Endothelial cell of umbilical vein (primary cell): ENCODE data around the gene GATM.

Source experiments
- EZH2 ChIP-seq: IDR thresholded peaks from 2 replicates; pipeline ENCODE4 v1.6.1; 2012; ENCODE audit warnings: borderline replicate concordance, low read depth, mild to moderate bottlenecking, moderate library complexity, low read length, inconsistent platforms; ENCODE audit not compliant: severe bottlenecking
- FOS ChIP-seq: IDR thresholded peaks from 2 replicates; pipeline ENCODE4 v1.6.1; 2011; ENCODE audit warnings: mild to moderate bottlenecking, low read length, moderate library complexity, borderline replicate concordance; ENCODE audit not compliant: insufficient read depth
- GATA2 ChIP-seq: IDR thresholded peaks from 2 replicates; pipeline ENCODE4 v1.7.0; 2011; ENCODE audit warnings: low read depth, mild to moderate bottlenecking, moderate library complexity, mixed read lengths, low read length; ENCODE audit not compliant: insufficient read length, insufficient read depth
- JUN ChIP-seq: IDR thresholded peaks from 2 replicates; pipeline ENCODE4 v1.6.1; 2011; ENCODE audit warnings: borderline replicate concordance, low read depth; ENCODE audit not compliant: insufficient read length, insufficient read depth
- POLR2A ChIP-seq: IDR thresholded peaks from 2 replicates; pipeline ENCODE4 v1.6.1; 2012; ENCODE audit warnings: low read depth, mild to moderate bottlenecking, control low read depth, low read length
- POLR2AphosphoS5 ChIP-seq: IDR thresholded peaks from 2 replicates; pipeline ENCODE4 v1.6.1; 2012; ENCODE audit warnings: low read depth, mild to moderate bottlenecking, control low read depth, low read length, moderate library complexity; ENCODE audit not compliant: insufficient read depth
- TF ChIP-seq, protein P1 (sequence below), 2 donors: IDR thresholded peaks; 1 replicate in 1 of 2; 2 replicates in 1 of 2; pipeline ENCODE4 v1.5.1; 2011; ENCODE audit warnings: low read length in 2 of 2, mild to moderate bottlenecking in 2 of 2, moderate library complexity in 2 of 2, control low read depth in 1 of 2, inconsistent platforms in 1 of 2, low read depth in 1 of 2; ENCODE audit not compliant: insufficient read depth in 1 of 2; ENCODE audit errors: extremely low read depth in 1 of 2
- TF ChIP-seq, protein P2 (sequence below): IDR thresholded peaks from 2 replicates; pipeline ENCODE4 v1.6.1; 2011; ENCODE audit not compliant: insufficient read depth, insufficient read length

DNA sequence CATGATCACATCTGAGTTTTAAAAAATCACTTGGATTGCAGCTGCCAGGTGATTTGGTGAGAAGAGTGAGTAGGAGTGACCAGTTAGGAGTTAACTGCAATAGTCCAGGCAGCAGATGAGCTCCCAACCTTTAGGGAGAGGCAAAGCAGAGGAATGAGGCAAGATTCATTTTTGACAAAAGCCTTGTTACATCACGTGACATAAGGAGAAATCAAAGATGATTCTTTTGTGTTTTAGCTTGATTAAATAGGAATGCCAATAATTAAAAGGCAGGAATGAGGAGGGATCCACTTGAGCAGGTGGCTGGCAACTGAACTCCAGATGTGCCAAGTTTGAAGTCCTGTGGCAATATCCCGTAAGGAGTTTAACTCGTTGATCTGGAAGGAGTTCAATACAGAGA is 2.5 kb downstream of the GATM start:
- TF ChIP-seq, protein P1, sequence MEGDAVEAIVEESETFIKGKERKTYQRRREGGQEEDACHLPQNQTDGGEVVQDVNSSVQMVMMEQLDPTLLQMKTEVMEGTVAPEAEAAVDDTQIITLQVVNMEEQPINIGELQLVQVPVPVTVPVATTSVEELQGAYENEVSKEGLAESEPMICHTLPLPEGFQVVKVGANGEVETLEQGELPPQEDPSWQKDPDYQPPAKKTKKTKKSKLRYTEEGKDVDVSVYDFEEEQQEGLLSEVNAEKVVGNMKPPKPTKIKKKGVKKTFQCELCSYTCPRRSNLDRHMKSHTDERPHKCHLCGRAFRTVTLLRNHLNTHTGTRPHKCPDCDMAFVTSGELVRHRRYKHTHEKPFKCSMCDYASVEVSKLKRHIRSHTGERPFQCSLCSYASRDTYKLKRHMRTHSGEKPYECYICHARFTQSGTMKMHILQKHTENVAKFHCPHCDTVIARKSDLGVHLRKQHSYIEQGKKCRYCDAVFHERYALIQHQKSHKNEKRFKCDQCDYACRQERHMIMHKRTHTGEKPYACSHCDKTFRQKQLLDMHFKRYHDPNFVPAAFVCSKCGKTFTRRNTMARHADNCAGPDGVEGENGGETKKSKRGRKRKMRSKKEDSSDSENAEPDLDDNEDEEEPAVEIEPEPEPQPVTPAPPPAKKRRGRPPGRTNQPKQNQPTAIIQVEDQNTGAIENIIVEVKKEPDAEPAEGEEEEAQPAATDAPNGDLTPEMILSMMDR (IDR thresholded peaks at IDR 0.05; ENCODE audit: extremely low read depth in 1 of 2, insufficient read depth in 1 of 2, low read depth in 1 of 2, low read length in 2 of 2) = no peak
- TF ChIP-seq POLR2AphosphoS5 (no peak), GATA2 (no peak), POLR2A (no peak), JUN (no peak), EZH2 (no peak), FOS (no peak)
- TF ChIP-seq, protein P2, sequence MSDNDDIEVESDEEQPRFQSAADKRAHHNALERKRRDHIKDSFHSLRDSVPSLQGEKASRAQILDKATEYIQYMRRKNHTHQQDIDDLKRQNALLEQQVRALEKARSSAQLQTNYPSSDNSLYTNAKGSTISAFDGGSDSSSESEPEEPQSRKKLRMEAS = no peak
